Endodermal cell (in vitro differentiated cells): ENCODE data around the gene PDE4D. TPM values are rescaled to one million over a fixed set of nuclear protein-coding genes. Genes with fewer than 3 reads are reported as not detected.
A peak's percentile ranks its signal among the peaks of the same experiment; 100 is the strongest.

Experiments
- DNase-seq: peaks from one replicate; pipeline ENCODE4 v3.0.0-alpha.2; 2017
- H3K27ac ChIP-seq: 2 replicates; pipeline ENCODE4 v1.5.1; 2013; ENCODE audit warnings: mild to moderate bottlenecking, low read depth, low read length, moderate library complexity
- H3K27me3 ChIP-seq: 2 replicates; pipeline ENCODE4 v1.6.1; 2013; ENCODE audit warnings: mild to moderate bottlenecking, low read length, moderate library complexity; ENCODE audit not compliant: insufficient read depth, control insufficient read depth, poor library complexity, severe bottlenecking
- H3K36me3 ChIP-seq: 2 replicates; pipeline ENCODE4 v1.7.0; 2013; ENCODE audit warnings: mild to moderate bottlenecking, low read length, moderate library complexity; ENCODE audit not compliant: control insufficient read depth, insufficient read depth
- H3K4me1 ChIP-seq: one replicate; pipeline ENCODE4 v1.7.0; 2013; ENCODE audit warnings: low read length; ENCODE audit not compliant: control insufficient read depth, insufficient read depth
- H3K4me3 ChIP-seq: 2 replicates; pipeline ENCODE4 v1.5.1; 2013; ENCODE audit warnings: mild to moderate bottlenecking, low read length, moderate library complexity
- H3K9ac ChIP-seq: 2 replicates; pipeline ENCODE4 v1.6.1; 2013; ENCODE audit warnings: mild to moderate bottlenecking, low read length, moderate library complexity; ENCODE audit not compliant: poor library complexity, severe bottlenecking; ENCODE audit errors: extremely low read depth
- H3K9me3 ChIP-seq: 2 replicates; pipeline ENCODE4 v1.6.1; 2013; ENCODE audit warnings: mild to moderate bottlenecking, low read length, moderate library complexity; ENCODE audit not compliant: control insufficient read depth
- H3K27ac Mint-ChIP-seq: 2 replicates; pipeline ENCODE4 v1.8.0; 2020; ENCODE audit warnings: mixed read lengths
- H3K27me3 Mint-ChIP-seq: 2 replicates; pipeline ENCODE4 v1.8.0; 2021; ENCODE audit warnings: mild to moderate bottlenecking, mixed read lengths; ENCODE audit not compliant: insufficient read depth
- H3K36me3 Mint-ChIP-seq: 2 replicates; pipeline ENCODE4 v1.8.0; 2020; ENCODE audit warnings: low read depth, mixed read lengths
- H3K4me1 Mint-ChIP-seq: 2 replicates; pipeline ENCODE4 v1.8.0; 2020; ENCODE audit warnings: mixed read lengths
- H3K4me3 Mint-ChIP-seq: 2 replicates; pipeline ENCODE4 v1.8.0; 2020; ENCODE audit warnings: mild to moderate bottlenecking, moderate library complexity, mixed read lengths
- H3K9me3 Mint-ChIP-seq: 2 replicates; pipeline ENCODE4 v1.8.0; 2020; ENCODE audit warnings: mild to moderate bottlenecking, mixed read lengths
- WGBS, 2 experiments: methylation state at CpG; one replicate each; pipeline versions ENCODE4 v1.1.5 to v1.1.7; 2013; ENCODE audit warnings: missing lambda C conversion rate in 2 of 2, mixed read lengths in 1 of 2; ENCODE audit not compliant: insufficient coverage in 1 of 2, insufficient read length in 1 of 2; 5-methylcytosine and 5-hydroxymethylcytosine counted together
- total RNA-seq, 2 donors: library from RNA; stranded (reverse); fragmentation: NEBNext Ultra II Directional in 1 of 2; extraction: Animal tissue kit (Norgen Biotek cat#: 25700) in 1 of 2; gene quantifications; 2 replicates in 1 of 2; 3 replicates in 1 of 2; pipeline ENCODE4 v1.2.1, GENCODE V29; 2021
- TF ChIP-seq, protein P1 (sequence below): fragments of 200-600 bp; sonication (generic); conservative IDR thresholded peaks from 2 replicates; pipeline ENCODE4 v1.5.0; 2021; ENCODE audit warnings: antibody characterized with exemption, mild to moderate bottlenecking

PDE4D gene
- total RNA-seq, 2 donors from 2014 or later, result 9.2 to 11.4 TPM

DNA sequence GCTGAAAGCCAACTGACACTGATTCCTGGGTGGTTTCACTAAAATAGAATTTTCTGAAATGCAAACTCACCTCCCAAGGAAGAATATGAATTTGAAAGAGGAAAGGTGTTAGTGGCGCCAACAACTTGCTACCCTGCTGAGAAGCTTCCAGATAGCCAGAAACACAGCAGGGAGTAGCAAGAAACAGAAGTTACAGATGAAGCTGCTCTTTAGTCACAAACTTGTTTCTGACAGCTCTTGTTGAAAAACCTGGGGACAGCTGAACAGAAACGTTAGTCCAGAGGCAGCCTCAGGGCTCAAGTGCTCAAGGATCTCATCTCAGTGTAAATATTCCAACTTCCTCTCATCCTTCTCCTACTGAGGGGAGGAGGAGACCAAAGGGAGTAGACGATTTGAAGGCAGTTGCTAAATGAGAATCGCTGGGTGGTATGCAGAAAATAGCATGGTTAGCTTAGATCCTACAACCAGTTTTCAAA lies 184.1 kb downstream of the PDE4D start:
- H3K9me3 ChIP-seq, result peaks cover 18% of the 10 kb centered on the region
- TF ChIP-seq, protein P1, sequence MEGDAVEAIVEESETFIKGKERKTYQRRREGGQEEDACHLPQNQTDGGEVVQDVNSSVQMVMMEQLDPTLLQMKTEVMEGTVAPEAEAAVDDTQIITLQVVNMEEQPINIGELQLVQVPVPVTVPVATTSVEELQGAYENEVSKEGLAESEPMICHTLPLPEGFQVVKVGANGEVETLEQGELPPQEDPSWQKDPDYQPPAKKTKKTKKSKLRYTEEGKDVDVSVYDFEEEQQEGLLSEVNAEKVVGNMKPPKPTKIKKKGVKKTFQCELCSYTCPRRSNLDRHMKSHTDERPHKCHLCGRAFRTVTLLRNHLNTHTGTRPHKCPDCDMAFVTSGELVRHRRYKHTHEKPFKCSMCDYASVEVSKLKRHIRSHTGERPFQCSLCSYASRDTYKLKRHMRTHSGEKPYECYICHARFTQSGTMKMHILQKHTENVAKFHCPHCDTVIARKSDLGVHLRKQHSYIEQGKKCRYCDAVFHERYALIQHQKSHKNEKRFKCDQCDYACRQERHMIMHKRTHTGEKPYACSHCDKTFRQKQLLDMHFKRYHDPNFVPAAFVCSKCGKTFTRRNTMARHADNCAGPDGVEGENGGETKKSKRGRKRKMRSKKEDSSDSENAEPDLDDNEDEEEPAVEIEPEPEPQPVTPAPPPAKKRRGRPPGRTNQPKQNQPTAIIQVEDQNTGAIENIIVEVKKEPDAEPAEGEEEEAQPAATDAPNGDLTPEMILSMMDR, result no peak
- peaks cover 12% of the 10 kb centered on the region for H3K4me1 ChIP-seq
- Mint-ChIP-seq H3K36me3 (peaks cover 12% of the 10 kb centered on the region), H3K4me3 (peak overlapping the region; percentile 31), H3K27ac (peak overlapping the region; percentile 72), H3K9me3 (peaks cover 18% of the 10 kb centered on the region), H3K4me1 (peaks cover 39% of the 10 kb centered on the region), H3K27me3 (peaks cover 4% of the 10 kb centered on the region)
- WGBS, 2 experiments, result 0 to 1% methylated on average over 1 to 4 of the region's 4 CpGs
- H3K9ac ChIP-seq, result no peak overlapping the region
- H3K27me3 ChIP-seq, result peaks cover 16% of the 10 kb centered on the region
- peak overlapping the region; percentile 14 for H3K27ac ChIP-seq
- DNase-seq, result peak; percentile 82
- peak overlapping the region; percentile 53 for H3K4me3 ChIP-seq
- H3K36me3 ChIP-seq, result no peaks in the 10 kb centered on the region

DNA sequence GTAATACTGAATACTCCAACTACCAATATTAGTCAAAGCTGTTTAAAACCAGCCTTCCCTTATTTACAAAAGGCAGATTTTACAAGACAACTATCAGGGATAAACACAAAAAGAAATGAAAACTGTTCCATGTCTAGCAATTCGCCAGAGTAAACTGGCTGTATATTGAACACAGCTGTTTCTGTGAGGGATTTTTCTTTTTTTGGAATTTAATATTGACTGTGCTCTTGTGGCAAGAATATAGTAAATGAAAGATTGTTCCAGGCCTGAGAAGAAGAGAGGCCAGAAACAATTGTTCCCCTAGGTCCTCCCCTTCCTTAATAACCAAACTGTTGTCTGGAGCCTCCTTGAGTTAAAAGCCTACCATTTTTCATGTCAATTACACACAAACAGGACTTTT lies 188.6 kb downstream of the PDE4D start:
- 92 to 100% methylated on average over 1 of the region's 1 CpG for WGBS, 2 experiments
- H3K27me3 ChIP-seq, result peaks cover 12% of the 10 kb centered on the region

DNA sequence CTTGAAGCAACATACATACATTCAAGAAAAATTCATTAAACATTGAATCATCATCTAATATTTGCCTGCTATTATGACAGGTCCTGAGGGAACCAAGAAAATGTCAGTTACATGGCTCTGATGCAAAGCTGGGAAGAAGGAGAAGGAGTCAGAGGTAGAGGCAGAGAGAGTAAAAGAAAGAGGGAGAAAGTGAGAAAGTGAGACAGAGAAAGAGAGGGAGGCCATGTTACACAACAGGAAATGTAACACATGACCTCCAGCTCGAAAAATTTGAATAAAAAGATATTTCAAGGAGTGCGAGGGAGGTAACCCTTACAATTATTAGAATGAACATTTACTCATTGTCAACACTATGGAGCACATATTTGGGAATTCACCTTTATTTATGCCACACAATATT lies 189.7 kb downstream of the PDE4D start:
- DNase-seq, result no peak
- H3K4me3 ChIP-seq, result no peak overlapping the region
- no peak overlapping the region for H3K9ac ChIP-seq
- H3K4me1 ChIP-seq, result no peaks in the 10 kb centered on the region
- no peak overlapping the region for H3K27ac Mint-ChIP-seq
- H3K36me3 Mint-ChIP-seq, result no peaks in the 10 kb centered on the region
- H3K4me3 Mint-ChIP-seq, result no peak overlapping the region
- H3K9me3 Mint-ChIP-seq, result no peaks in the 10 kb centered on the region
- peaks cover 22% of the 10 kb centered on the region for H3K4me1 Mint-ChIP-seq
- WGBS, 2 experiments, result 90% methylated on average over 2 of the region's 2 CpGs; no CpG with 5 or more reads in 1 of the 2 experiments
- no peaks in the 10 kb centered on the region for H3K36me3 ChIP-seq
- no peak overlapping the region for H3K27ac ChIP-seq
- peaks cover 8% of the 10 kb centered on the region for H3K27me3 Mint-ChIP-seq
- TF ChIP-seq, protein P1, result no peak
- peaks cover under 1% of the 10 kb centered on the region for H3K27me3 ChIP-seq
- H3K9me3 ChIP-seq, result no peaks in the 10 kb centered on the region

More for the DNA sequence above, 188.6 kb downstream of the PDE4D start:
- DNase-seq, result no peak
- H3K4me1 Mint-ChIP-seq, result peaks cover 34% of the 10 kb centered on the region
- no peak overlapping the region for H3K4me3 Mint-ChIP-seq
- Histone ChIP-seq H3K27ac (no peak overlapping the region), H3K9ac (no peak overlapping the region), H3K36me3 (no peaks in the 10 kb centered on the region), H3K9me3 (no peaks in the 10 kb centered on the region), H3K4me1 (peaks cover 9% of the 10 kb centered on the region), H3K4me3 (no peak overlapping the region)
- peaks cover 8% of the 10 kb centered on the region for H3K27me3 Mint-ChIP-seq
- H3K36me3 Mint-ChIP-seq, result no peaks in the 10 kb centered on the region
- TF ChIP-seq, protein P1, result no peak
- no peaks in the 10 kb centered on the region for H3K9me3 Mint-ChIP-seq
- no peak overlapping the region for H3K27ac Mint-ChIP-seq
